Measurements from ENCODE around the gene CD160.
"Not testable (repeated sequence)": the region's sequence is repeated elsewhere in the genome, so short reads cannot be mapped to it uniquely, and the experiment has no call there.

Gene CD160

GRCh38 chr1:145719230-145720079, at the start of gene CD160:
TSS of gene CD160 (plus strand) at chr1:145719499. CDS start at chr1:145728328, 8,829 bp downstream.
- DNase-seq, result no peak

GRCh38 chr1:145670995-145671745, 48.1 kb upstream of the CD160 start:
- not testable (repeated sequence) for DNase-seq

- not testable (repeated sequence) for DNase-seq
Observed at GRCh38 chr1:145673217-145673616, 46.1 kb upstream of the CD160 start.

GRCh38 chr1:145684858-145685257, 34.4 kb upstream of the CD160 start:
- not testable (repeated sequence) for DNase-seq

- DNase-seq, result not testable (repeated sequence)
Observed at GRCh38 chr1:145686078-145686477, 33.2 kb upstream of the CD160 start.

- DNase-seq, result no peak
Observed at GRCh38 chr1:145688328-145688727, 31.0 kb upstream of the CD160 start.

- DNase-seq, result no peak
Observed at GRCh38 chr1:145688924-145689323, 30.4 kb upstream of the CD160 start.

- DNase-seq, result peak; percentile 46
Observed at GRCh38 chr1:145689922-145690321, 29.4 kb upstream of the CD160 start.

GRCh38 chr1:145690587-145691558, 28.4 kb upstream of the CD160 start:
- DNase-seq, result peak; percentile 15

- DNase-seq, result no peak
Observed at GRCh38 chr1:145692785-145693443, 26.4 kb upstream of the CD160 start.

GRCh38 chr1:145695821-145696629, 23.3 kb upstream of the CD160 start:
- peak; percentile 80 for DNase-seq

- no peak for DNase-seq
Observed at GRCh38 chr1:145696630-145696960, 22.7 kb upstream of the CD160 start.

GRCh38 chr1:145701306-145701862, 17.9 kb upstream of the CD160 start:
- DNase-seq, result no peak

GRCh38 chr1:145702052-145702451, 17.2 kb upstream of the CD160 start:
- DNase-seq, result no peak

GRCh38 chr1:145702826-145703225, 16.5 kb upstream of the CD160 start:
- DNase-seq, result no peak

GRCh38 chr1:145705622-145706021, 13.7 kb upstream of the CD160 start:
- DNase-seq, result no peak

GRCh38 chr1:145706086-145706664, 13.1 kb upstream of the CD160 start:
- DNase-seq, result no peak

GRCh38 chr1:145707183-145707867, 12.0 kb upstream of the CD160 start, which contains the start of gene PDZK1:
TSS of gene PDZK1 (minus strand) at chr1:145707368. CDS start at chr1:145688021, 19,347 bp downstream.
- DNase-seq, result no peak

- no peak for DNase-seq
Observed at GRCh38 chr1:145708063-145708462, 11.2 kb upstream of the CD160 start.
